ENCODE results near the gene TMEM185B. TPM values are rescaled to one million over a fixed set of nuclear protein-coding genes. Genes with fewer than 3 reads are reported as not detected.

TMEM185B gene
- polyA plus RNA-seq, 1 of the 3 experiments (the other 2 are of a cell fraction), result 36.0 TPM

- 91% methylated on average over 9 of the region's 12 CpGs for WGBS (ENCODE audit: low lambda C conversion rate)
- no peak for DNase-seq
- no peaks in the 10 kb centered on the region for H3K79me2 ChIP-seq (ENCODE audit: insufficient read depth)
- H3K27ac ChIP-seq (ENCODE audit: low read depth in 2 of 2, low read length in 1 of 2), result no peak overlapping the region
- H3F3A ChIP-seq (replicated peaks; ENCODE audit: insufficient read depth), result no peaks in the 10 kb centered on the region
- no peak overlapping the region for H3K9ac ChIP-seq
- no peaks in the 10 kb centered on the region for H3K36me3 ChIP-seq (replicated peaks in 1 of 2; ENCODE audit: control insufficient read depth in 1 of 2, insufficient read depth in 2 of 2, low read length in 1 of 2)
- TF ChIP-seq, protein P1, sequence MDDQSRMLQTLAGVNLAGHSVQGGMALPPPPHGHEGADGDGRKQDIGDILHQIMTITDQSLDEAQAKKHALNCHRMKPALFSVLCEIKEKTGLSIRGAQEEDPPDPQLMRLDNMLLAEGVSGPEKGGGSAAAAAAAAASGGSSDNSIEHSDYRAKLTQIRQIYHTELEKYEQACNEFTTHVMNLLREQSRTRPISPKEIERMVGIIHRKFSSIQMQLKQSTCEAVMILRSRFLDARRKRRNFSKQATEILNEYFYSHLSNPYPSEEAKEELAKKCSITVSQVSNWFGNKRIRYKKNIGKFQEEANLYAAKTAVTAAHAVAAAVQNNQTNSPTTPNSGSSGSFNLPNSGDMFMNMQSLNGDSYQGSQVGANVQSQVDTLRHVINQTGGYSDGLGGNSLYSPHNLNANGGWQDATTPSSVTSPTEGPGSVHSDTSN (IDR thresholded peaks at IDR 0.05), result no peak
- no peak for TF ChIP-seq POLR2AphosphoS5 (IDR thresholded peaks at IDR 0.05; ENCODE audit: low read depth, low read length)
- no peak for TF ChIP-seq FOXJ3 (CRISPR knock-in tag; IDR thresholded peaks at IDR 0.05)
- TF ChIP-seq RAD21 (IDR thresholded peaks at IDR 0.05; ENCODE audit: low read length), result no peak
- TF ChIP-seq NFIC (IDR thresholded peaks at IDR 0.05; ENCODE audit: borderline replicate concordance), result no peak
- TF ChIP-seq TCF12 (IDR thresholded peaks at IDR 0.05), result no peak
- no peak overlapping the region for H3K4me2 ChIP-seq
- no peak overlapping the region for H2AFZ ChIP-seq (ENCODE audit: low read depth)
- H3K9me2 ChIP-seq, result no peaks in the 10 kb centered on the region
- ChIA-PET POLR2A (no interaction called here), CTCF (interaction anchor here (1.2 to 2.8 kb wide), 5 partner anchors 10 to 104 kb away, joined by 3 to 8 read pairs (median 4); partner anchors contain the start of gene TMEM185B)
- H3K27me3 ChIP-seq (ENCODE audit: insufficient read depth), result no peaks in the 10 kb centered on the region
- no peaks in the 10 kb centered on the region for H4K20me1 ChIP-seq (ENCODE audit: insufficient read depth)
- no peaks in the 10 kb centered on the region for H3K9me3 ChIP-seq
- H3K4me1 ChIP-seq (ENCODE audit: control insufficient read depth in 1 of 2, insufficient read depth in 2 of 2, low read depth in 1 of 2, low read length in 1 of 2), result no peaks in the 10 kb centered on the region
- H3K4me3 ChIP-seq (ENCODE audit: low read depth in 2 of 2, low read length in 1 of 2), result no peak overlapping the region
Observed at GRCh38 chr2:120209427-120210269, 13.6 kb downstream of the TMEM185B start.

DNA sequence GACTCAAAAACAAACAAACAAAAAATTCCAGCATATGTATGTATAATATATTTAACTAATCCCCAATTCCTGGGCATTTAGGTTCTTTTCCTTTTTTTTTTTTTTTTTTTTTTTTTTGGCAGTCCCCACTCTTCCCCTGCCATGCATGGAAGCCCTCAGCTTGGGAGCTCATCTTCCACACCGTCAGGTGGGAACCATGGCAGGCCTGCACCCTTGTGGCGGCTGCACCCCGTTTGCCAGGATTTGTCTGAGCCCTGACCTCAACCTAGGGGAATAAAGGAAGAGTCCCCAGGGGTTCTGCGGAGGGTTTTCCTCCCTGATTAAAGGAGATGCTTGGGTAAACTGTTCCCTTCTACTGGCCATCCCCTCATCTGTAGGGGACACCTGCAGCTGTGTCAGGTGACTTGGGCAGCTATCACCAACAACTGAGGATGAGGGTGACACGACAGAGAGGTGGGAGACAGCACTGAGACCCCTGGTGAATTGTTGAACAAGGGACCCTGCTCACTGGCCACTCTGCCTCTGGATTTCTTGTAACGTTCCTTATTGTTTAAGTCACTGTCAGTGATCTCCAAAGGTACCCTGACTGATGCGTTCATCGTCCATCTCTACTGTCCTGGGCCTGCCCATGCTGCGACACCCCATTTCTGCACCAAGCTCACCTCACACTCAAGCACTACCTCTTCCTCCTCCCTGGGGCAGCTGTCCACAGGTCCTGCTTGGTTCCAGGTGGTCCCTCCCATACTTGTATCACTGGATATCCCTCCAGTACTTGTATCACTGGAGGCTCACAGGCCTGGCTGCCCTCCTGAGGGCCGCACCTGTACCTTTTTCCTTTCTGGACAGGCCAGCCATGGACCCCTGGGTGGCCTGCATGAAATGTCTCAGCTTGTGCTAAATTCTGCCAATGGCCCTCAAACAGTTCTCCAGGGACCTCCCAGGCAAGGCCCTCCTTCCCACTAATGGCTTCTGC is 14.5 kb downstream of the TMEM185B start:
- Histone ChIP-seq H3K27me3 (ENCODE audit: insufficient read depth) (no peaks in the 10 kb centered on the region), H3K9me3 (no peaks in the 10 kb centered on the region), H3F3A (replicated peaks; ENCODE audit: insufficient read depth) (no peaks in the 10 kb centered on the region), H3K9ac (no peak overlapping the region), H4K20me1 (ENCODE audit: insufficient read depth) (no peaks in the 10 kb centered on the region), H3K79me2 (ENCODE audit: insufficient read depth) (no peaks in the 10 kb centered on the region), H3K4me1 (ENCODE audit: control insufficient read depth in 1 of 2, insufficient read depth in 2 of 2, low read depth in 1 of 2, low read length in 1 of 2) (no peaks in the 10 kb centered on the region), H3K36me3 (replicated peaks in 1 of 2; ENCODE audit: control insufficient read depth in 1 of 2, insufficient read depth in 2 of 2, low read length in 1 of 2) (no peaks in the 10 kb centered on the region), H3K27ac (ENCODE audit: low read depth in 2 of 2, low read length in 1 of 2) (no peak overlapping the region), H3K4me2 (no peak overlapping the region), H3K9me2 (no peaks in the 10 kb centered on the region), H3K4me3 (ENCODE audit: low read depth in 2 of 2, low read length in 1 of 2) (no peak overlapping the region), H2AFZ (ENCODE audit: low read depth) (no peak overlapping the region)
- DNase-seq, result no peak
- 83% methylated on average over 8 of the region's 10 CpGs for WGBS (ENCODE audit: low lambda C conversion rate)
- CTCF ChIA-PET, result interaction anchor here (1.0 to 2.8 kb wide), 4 partner anchors 14 to 105 kb away, joined by 3 to 8 read pairs (median 4); partner anchors contain the start of gene TMEM185B
- POLR2A ChIA-PET, result no interaction called here
- TF ChIP-seq YY1 (IDR thresholded peaks at IDR 0.05; ENCODE audit: low read depth) (no peak), MAX (IDR thresholded peaks at IDR 0.05; ENCODE audit: low read depth) (no peak), RAD21 (IDR thresholded peaks at IDR 0.05; ENCODE audit: low read length) (no peak), ELF1 (IDR thresholded peaks at IDR 0.05) (no peak), MEF2A (IDR thresholded peaks at IDR 0.05; ENCODE audit: borderline replicate concordance, low read depth) (no peak), FOSL2 (IDR thresholded peaks at IDR 0.05; ENCODE audit: borderline replicate concordance, low read depth) (no peak), EZH2phosphoT487 (IDR thresholded peaks at IDR 0.05; ENCODE audit: borderline replicate concordance, low read depth) (no peak), TCF12 (IDR thresholded peaks at IDR 0.05) (no peak), TEAD4 (IDR thresholded peaks at IDR 0.05; ENCODE audit: borderline replicate concordance, insufficient read depth) (no peak), ZBTB33 (IDR thresholded peaks at IDR 0.05; ENCODE audit: borderline replicate concordance, low read depth) (no peak), POLR2AphosphoS5 (IDR thresholded peaks at IDR 0.05; ENCODE audit: low read depth, low read length) (no peak)
- TF ChIP-seq, protein P1 (IDR thresholded peaks at IDR 0.05), result no peak
- TF ChIP-seq, protein P2, sequence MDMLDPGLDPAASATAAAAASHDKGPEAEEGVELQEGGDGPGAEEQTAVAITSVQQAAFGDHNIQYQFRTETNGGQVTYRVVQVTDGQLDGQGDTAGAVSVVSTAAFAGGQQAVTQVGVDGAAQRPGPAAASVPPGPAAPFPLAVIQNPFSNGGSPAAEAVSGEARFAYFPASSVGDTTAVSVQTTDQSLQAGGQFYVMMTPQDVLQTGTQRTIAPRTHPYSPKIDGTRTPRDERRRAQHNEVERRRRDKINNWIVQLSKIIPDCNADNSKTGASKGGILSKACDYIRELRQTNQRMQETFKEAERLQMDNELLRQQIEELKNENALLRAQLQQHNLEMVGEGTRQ (IDR thresholded peaks at IDR 0.05; ENCODE audit: borderline replicate concordance, low read depth, low read length), result no peak
- TF ChIP-seq, protein P3, sequence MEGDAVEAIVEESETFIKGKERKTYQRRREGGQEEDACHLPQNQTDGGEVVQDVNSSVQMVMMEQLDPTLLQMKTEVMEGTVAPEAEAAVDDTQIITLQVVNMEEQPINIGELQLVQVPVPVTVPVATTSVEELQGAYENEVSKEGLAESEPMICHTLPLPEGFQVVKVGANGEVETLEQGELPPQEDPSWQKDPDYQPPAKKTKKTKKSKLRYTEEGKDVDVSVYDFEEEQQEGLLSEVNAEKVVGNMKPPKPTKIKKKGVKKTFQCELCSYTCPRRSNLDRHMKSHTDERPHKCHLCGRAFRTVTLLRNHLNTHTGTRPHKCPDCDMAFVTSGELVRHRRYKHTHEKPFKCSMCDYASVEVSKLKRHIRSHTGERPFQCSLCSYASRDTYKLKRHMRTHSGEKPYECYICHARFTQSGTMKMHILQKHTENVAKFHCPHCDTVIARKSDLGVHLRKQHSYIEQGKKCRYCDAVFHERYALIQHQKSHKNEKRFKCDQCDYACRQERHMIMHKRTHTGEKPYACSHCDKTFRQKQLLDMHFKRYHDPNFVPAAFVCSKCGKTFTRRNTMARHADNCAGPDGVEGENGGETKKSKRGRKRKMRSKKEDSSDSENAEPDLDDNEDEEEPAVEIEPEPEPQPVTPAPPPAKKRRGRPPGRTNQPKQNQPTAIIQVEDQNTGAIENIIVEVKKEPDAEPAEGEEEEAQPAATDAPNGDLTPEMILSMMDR (IDR thresholded peaks at IDR 0.05), result no peak
